Keratinocyte (primary cell): Measurements from ENCODE around the gene HOXA6. TPM values are rescaled to one million over a fixed set of nuclear protein-coding genes. Genes with fewer than 3 reads are reported as not detected.
A peak's percentile ranks its signal among the peaks of the same experiment; 100 is the strongest.

ENCODE experiments used
- DNase-seq: peaks from one replicate; pipeline ENCODE4 v3.0.0-alpha.2; 2011; ENCODE audit warnings: low read depth, missing footprints, low spot score
- FAIRE-seq: peaks from 2 replicates; lab custom pipeline; 2011; peaks lifted over from hg19 to GRCh38; lab: Jason Lieb, UNC
- H2AFZ ChIP-seq: 2 replicates; pipeline ENCODE4 v1.6.0; 2012; ENCODE audit warnings: low read length, control low read depth, inconsistent platforms; ENCODE audit not compliant: control insufficient read depth
- H3K27ac ChIP-seq: 2 replicates; pipeline ENCODE4 v1.5.1; 2011; ENCODE audit warnings: low read length; ENCODE audit not compliant: control insufficient read depth, insufficient read depth
- H3K27me3 ChIP-seq: 3 replicates; pipeline ENCODE4 v1.6.0; 2011; ENCODE audit warnings: low read length; ENCODE audit not compliant: control insufficient read depth, insufficient read depth; ENCODE audit errors: extremely low read depth
- H3K36me3 ChIP-seq, 2 experiments: 2 replicates in 1 of 2; 3 replicates in 1 of 2; pipeline ENCODE4 v1.5.1; 2011; ENCODE audit warnings: low read length in 2 of 2, mild to moderate bottlenecking in 1 of 2; ENCODE audit not compliant: control insufficient read depth in 2 of 2, insufficient read depth in 2 of 2; ENCODE audit errors: extremely low read depth in 1 of 2
- H3K4me1 ChIP-seq: 3 replicates; pipeline ENCODE4 v1.5.1; 2011; ENCODE audit warnings: low read length; ENCODE audit not compliant: control insufficient read depth, insufficient read depth; ENCODE audit errors: extremely low read depth
- H3K4me2 ChIP-seq: 3 replicates; pipeline ENCODE4 v1.6.0; 2011; ENCODE audit warnings: low read depth, low read length; ENCODE audit not compliant: control insufficient read depth, insufficient read depth; ENCODE audit errors: extremely low read depth
- H3K4me3 ChIP-seq, 3 experiments: fragments of 200-600 bp in 1 of 3; sonication (generic) in 1 of 3; 2 replicates in 2 of 3; 3 replicates in 1 of 3; pipeline ENCODE4 v1.5.1; 2011 to 2016; ENCODE audit warnings: low read length in 3 of 3, mild to moderate bottlenecking in 3 of 3, control low read depth in 2 of 3, inconsistent platforms in 1 of 3, low read depth in 1 of 3, mixed read lengths in 1 of 3, mixed run types in 1 of 3, moderate library complexity in 1 of 3; ENCODE audit not compliant: control insufficient read depth in 2 of 3, insufficient read depth in 2 of 3; ENCODE audit errors: extremely low read depth in 1 of 3
- H3K79me2 ChIP-seq: 2 replicates; pipeline ENCODE4 v1.6.0; 2012; ENCODE audit warnings: low read length; ENCODE audit not compliant: control insufficient read depth, insufficient read depth
- H3K9ac ChIP-seq: 3 replicates; pipeline ENCODE4 v1.6.0; 2011; ENCODE audit warnings: low read length; ENCODE audit not compliant: control insufficient read depth, insufficient read depth; ENCODE audit errors: extremely low read depth
- H3K9me1 ChIP-seq: 3 replicates; pipeline ENCODE4 v1.6.0; 2011; ENCODE audit warnings: low read length; ENCODE audit not compliant: control insufficient read depth, insufficient read depth; ENCODE audit errors: extremely low read depth
- H3K9me3 ChIP-seq: 2 replicates; pipeline ENCODE4 v1.5.1; 2012; ENCODE audit warnings: low read depth, low read length; ENCODE audit not compliant: control insufficient read depth
- H4K20me1 ChIP-seq: 3 replicates; pipeline ENCODE4 v1.6.0; 2011; ENCODE audit warnings: low read length; ENCODE audit not compliant: control insufficient read depth, insufficient read depth; ENCODE audit errors: extremely low read depth
- CTCF ChIP-seq, 3 experiments: IDR thresholded peaks in 1 of 3; conservative IDR thresholded peaks in 1 of 3; optimal IDR thresholded peaks in 1 of 3; 2 replicates in 2 of 3; 3 replicates in 1 of 3; pipeline versions ENCODE3 to v1.5.1; 2011; ENCODE audit warnings: low read length in 3 of 3, mild to moderate bottlenecking in 3 of 3, moderate library complexity in 2 of 3, control low read depth in 1 of 3, inconsistent platforms in 1 of 3; ENCODE audit not compliant: insufficient read depth in 2 of 3; ENCODE audit errors: extremely low read depth in 1 of 3
- EZH2 ChIP-seq: IDR thresholded peaks from one replicate; pipeline ENCODE4 v1.6.1; 2012; ENCODE audit warnings: inconsistent platforms, mild to moderate bottlenecking, low read length, moderate library complexity
- dilution Hi-C: fragments of 300-500 bp; cut with MboI; formaldehyde crosslinking; loops from one replicate; pipeline ENCODE4 v1.7.0; 2020; ENCODE audit warnings: low sequenced_read_pairs; ENCODE audit not compliant: extremely low pct_ligation_motif_present
- polyA plus RNA-seq, 5 experiments: library from polyadenylated mRNA; depleted of rRNA in 3 of 5; stranded (reverse) in 3 of 5; stranded (forward) in 1 of 5; unstranded in 1 of 5; fragments of >200 nt; gene quantifications; 1 replicate in 1 of 5; 2 replicates in 3 of 5; 3 replicates in 1 of 5; pipeline versions ENCODE4 v1.2.1 to v1.2.3, GENCODE V29; 2011 to 2012; ENCODE audit warnings: missing spikeins in 2 of 5, low read depth in 1 of 5, low replicate concordance in 1 of 5

Gene HOXA6
- polyA plus RNA-seq, 1 donor (not counting 4 experiments of a cell fraction or from before 2014, with no cell fraction given), result 0.54 TPM

GRCh38 chr7:27174874-27175625 lies 27.5 kb upstream of the HOXA6 start:
- no peak overlapping the region for H3K4me3 ChIP-seq

GRCh38 chr7:27173956-27174873 lies 26.6 kb upstream of the HOXA6 start, which contains the start of gene HOXA10:
HOXA10 (minus strand) TSS chr7:27174320; CDS start chr7:27174306, 14 bp downstream.
- Histone ChIP-seq H3K9me1 (no peaks in the 10 kb centered on the region), H3K27me3 (peaks cover 6% of the 10 kb centered on the region), H3K9ac (peak within 1 kb of the TSS; percentile 83), H3K79me2 (peaks cover 35% of the 10 kb centered on the region), H3K4me1 (peaks cover 22% of the 10 kb centered on the region), H4K20me1 (no peaks in the 10 kb centered on the region), H3K36me3 (peaks cover 0 to 4% of the 10 kb centered on the region in 2 experiments), H3K4me2 (peak within 1 kb of the TSS; percentile 98), H2AFZ (peak within 1 kb of the TSS; percentile 67), H3K27ac (peak within 1 kb of the TSS; percentile 54), H3K9me3 (no peaks in the 10 kb centered on the region), H3K4me3 (peak within 1 kb of the TSS; percentile 78 to 94 (median 84))
- FAIRE-seq (no peak), DNase-seq (no peak)
- dilution Hi-C loops, result no loop called here
- no peak for TF ChIP-seq EZH2
- no peak for TF ChIP-seq CTCF (optimal IDR thresholded peaks at IDR 0.05 in 1 of 3, IDR thresholded peaks at IDR 0.05 in 1 of 3, conservative IDR thresholded peaks at IDR 0.05 in 1 of 3; ENCODE audit: extremely low read depth in 1 of 3, insufficient read depth in 2 of 3, low read length in 3 of 3)

More at GRCh38 chr7:27174874-27175625, 27.5 kb upstream of the HOXA6 start:
- H3K4me2 ChIP-seq, result no peak overlapping the region
- peaks cover 0 to 4% of the 10 kb centered on the region in 2 experiments for H3K36me3 ChIP-seq
- peaks cover 25% of the 10 kb centered on the region for H3K4me1 ChIP-seq
- H3K9me3 ChIP-seq, result no peaks in the 10 kb centered on the region
- TF ChIP-seq EZH2, result no peak
- TF ChIP-seq CTCF (optimal IDR thresholded peaks at IDR 0.05 in 1 of 3, IDR thresholded peaks at IDR 0.05 in 1 of 3, conservative IDR thresholded peaks at IDR 0.05 in 1 of 3; ENCODE audit: extremely low read depth in 1 of 3, insufficient read depth in 2 of 3, low read length in 3 of 3), result no peak
- DNase-seq (no peak), FAIRE-seq (no peak)
- H3K9ac ChIP-seq, result no peak overlapping the region
- no peaks in the 10 kb centered on the region for H3K9me1 ChIP-seq
- H2AFZ ChIP-seq, result no peak overlapping the region
- no peaks in the 10 kb centered on the region for H4K20me1 ChIP-seq
- H3K27me3 ChIP-seq, result peaks cover 6% of the 10 kb centered on the region
- no peak overlapping the region for H3K27ac ChIP-seq
- dilution Hi-C loops, result no loop called here
- H3K79me2 ChIP-seq, result peaks cover 31% of the 10 kb centered on the region
